K562 (cell line): ENCODE data around the gene RCN2. TPM values are rescaled to one million over a fixed set of nuclear protein-coding genes. Genes with fewer than 3 reads are reported as not detected.

ENCODE experiments used
- ATAC-seq: fragments of 200-7000 bp; cut with Tn5 transposase; 3 replicates; pipeline ENCODE4 v1.9.1; 2020; ENCODE audit warnings: moderate library complexity
- BruUV-seq: library from RNA; stranded (reverse); fragments of 400-500 nt; replicated peaks from 2 replicates; lab custom pipeline; 2021; lab: Mats Ljungman, UMichigan
- CTCF ChIA-PET: fragments of 300-600 bp; formaldehyde crosslinking; extraction: SDS; loops from one replicate; lab custom pipeline; 2021; ENCODE audit warnings: low intra/inter-chr PET ratio; lab: Yijun Ruan, JAX
- POLR2A ChIA-PET: fragments of 300-600, 350-650 bp; sonication (Branson Sonifier 250); formaldehyde crosslinking; extraction: SDS; loops from one replicate; lab custom pipeline; 2021; ENCODE audit warnings: antibody characterized with exemption, inconsistent platforms; lab: Yijun Ruan, JAX
- DNase-seq, 4 experiments: peaks; one replicate each; pipeline versions ENCODE4 v3.0.0 to v3.0.0-alpha.2; 2011 to 2018; ENCODE audit warnings: low spot score in 3 of 4, mixed read lengths in 3 of 4; ENCODE audit errors: extremely low read depth in 1 of 4
- FAIRE-seq: peaks from 2 replicates; lab custom pipeline; 2011; peaks lifted over from hg19 to GRCh38; lab: Jason Lieb, UNC
- H2AFZ ChIP-seq: 2 replicates; pipeline ENCODE4 v1.6.0; 2011; ENCODE audit warnings: low read depth, low read length, control low read depth, inconsistent platforms
- H3K27ac ChIP-seq: fragments of 200-600 bp; 3 replicates; pipeline ENCODE4 v1.8.0; 2011; ENCODE audit warnings: low read depth, mild to moderate bottlenecking, control low read depth, inconsistent platforms, low read length, moderate library complexity, mixed read lengths; ENCODE audit errors: extremely low read depth
- H3K27me3 ChIP-seq, 2 experiments: fragments of 300-600 bp in 1 of 2; 2 replicates in 1 of 2; 3 replicates in 1 of 2; pipeline versions ENCODE4 v1.6.0 to v1.8.0; 2011; ENCODE audit warnings: inconsistent platforms in 2 of 2, low read length in 2 of 2, mild to moderate bottlenecking in 1 of 2, mixed read lengths in 1 of 2, moderate library complexity in 1 of 2; ENCODE audit not compliant: control insufficient read depth in 2 of 2, insufficient read depth in 2 of 2
- H3K36me3 ChIP-seq: fragments of 300-600 bp; 3 replicates; pipeline ENCODE4 v1.8.0; 2011; ENCODE audit warnings: mild to moderate bottlenecking, low read length, inconsistent platforms; ENCODE audit not compliant: control insufficient read depth, insufficient read depth
- H3K4me1 ChIP-seq, 2 experiments: fragments of 200-600 bp in 1 of 2; replicated peaks in 1 of 2; 2 replicates in 1 of 2; 3 replicates in 1 of 2; pipeline versions ENCODE4 v1.5.1 to v1.8.0; 2011; ENCODE audit warnings: inconsistent platforms in 2 of 2, low read length in 2 of 2, mild to moderate bottlenecking in 1 of 2, mixed read lengths in 1 of 2, moderate library complexity in 1 of 2; ENCODE audit not compliant: control insufficient read depth in 2 of 2, insufficient read depth in 2 of 2
- H3K4me2 ChIP-seq: 2 replicates; pipeline ENCODE4 v1.6.1; 2011; ENCODE audit warnings: low read length, control low read depth, inconsistent platforms, mixed read lengths; ENCODE audit not compliant: insufficient read depth
- H3K4me3 ChIP-seq: fragments of 200-600 bp; sonication (generic), shearing (Covaris generic); 2 replicates; pipeline ENCODE4 v1.5.1; 2016; ENCODE audit warnings: control low read depth, inconsistent platforms
- H3K79me2 ChIP-seq: fragments of 200-600 bp; 3 replicates; pipeline ENCODE4 v1.8.0; 2011; ENCODE audit warnings: low read length, inconsistent platforms; ENCODE audit not compliant: control insufficient read depth, insufficient read depth
- H3K9ac ChIP-seq, 2 experiments: 2 replicates each; pipeline versions ENCODE4 v1.6.0 to v1.6.1; 2011; ENCODE audit warnings: low read depth in 2 of 2, low read length in 2 of 2, control low read depth in 1 of 2, inconsistent platforms in 1 of 2, mild to moderate bottlenecking in 1 of 2, mixed read lengths in 1 of 2; ENCODE audit not compliant: insufficient read depth in 1 of 2
- H3K9me1 ChIP-seq: one replicate; pipeline ENCODE4 v1.6.0; 2011; ENCODE audit warnings: inconsistent platforms, mild to moderate bottlenecking, low read length, moderate library complexity; ENCODE audit not compliant: control insufficient read depth, insufficient read depth
- H3K9me3 ChIP-seq: replicated peaks from 2 replicates; pipeline ENCODE4 v1.5.1; 2011; ENCODE audit warnings: low read depth, low read length, inconsistent platforms; ENCODE audit not compliant: control insufficient read depth, insufficient read depth
- H4K20me1 ChIP-seq: replicated peaks from 2 replicates; pipeline ENCODE4 v1.6.1; 2011; ENCODE audit warnings: low read length, inconsistent platforms, mixed read lengths; ENCODE audit not compliant: control insufficient read depth, insufficient read depth
- CC2D1A ChIP-seq: fragments of 450-650 bp; IDR thresholded peaks from 2 replicates; pipeline ENCODE4 v1.6.1; 2017; ENCODE audit warnings: mild to moderate bottlenecking
- ESRRB ChIP-seq: fragments of 250-450 bp; sonication (Bioruptor Pico); IDR thresholded peaks from 2 replicates; pipeline ENCODE4 v1.5.0; 2020; ENCODE audit warnings: mild to moderate bottlenecking, moderate library complexity, borderline replicate concordance
- NR2C1 ChIP-seq, 2 experiments: fragments of 450-650 bp; IDR thresholded peaks; 2 replicates each; pipeline ENCODE4 v1.6.1; 2017; ENCODE audit warnings: mild to moderate bottlenecking in 2 of 2, antibody characterized with exemption in 1 of 2, inconsistent platforms in 1 of 2, missing compliant biosample characterization in 1 of 2, missing genetic modification characterization in 1 of 2
- POU5F1 ChIP-seq: fragments of 150-350 bp; IDR thresholded peaks from 2 replicates; pipeline ENCODE4 v1.6.1; 2014; ENCODE audit warnings: borderline replicate concordance, low read length, low read depth, mild to moderate bottlenecking; ENCODE audit not compliant: partially characterized antibody
- SMARCC2 ChIP-seq: fragments of 450-650 bp; IDR thresholded peaks from 2 replicates; pipeline ENCODE4 v1.6.1; 2017; ENCODE audit warnings: antibody characterized with exemption, moderate library complexity, mild to moderate bottlenecking, low read depth
- SP2 ChIP-seq: IDR thresholded peaks from 2 replicates; pipeline ENCODE4 v1.6.1; 2011; ENCODE audit warnings: mild to moderate bottlenecking, low read depth, low read length, moderate library complexity; ENCODE audit not compliant: poor library complexity, severe bottlenecking; ENCODE audit errors: extremely low read depth
- ZNF274 ChIP-seq: IDR thresholded peaks from 2 replicates; pipeline ENCODE4 v1.6.1; 2011; ENCODE audit warnings: low read depth, mild to moderate bottlenecking, low read length, moderate library complexity, borderline replicate concordance
- ZNF3 ChIP-seq: fragments of 250-450 bp; sonication (Bioruptor Pico); IDR thresholded peaks from 2 replicates; pipeline ENCODE4 v1.5.0; 2021; ENCODE audit warnings: mild to moderate bottlenecking, moderate library complexity
- ZNF444 ChIP-seq: fragments of 250-450 bp; sonication (Bioruptor Pico); IDR thresholded peaks from 2 replicates; pipeline ENCODE4 v1.4.0; 2020; ENCODE audit warnings: mild to moderate bottlenecking, moderate library complexity
- ZNF609 ChIP-seq: sonication (generic); formaldehyde crosslinking; IDR thresholded peaks from 2 replicates; pipeline ENCODE4 v1.8.1; 2023; ENCODE audit warnings: missing genetic modification reagents, mild to moderate bottlenecking, borderline replicate concordance
- WGBS: fragments of 100-300 bp; shearing (Covaris generic); methylation state at CpG from one replicate; pipeline ENCODE4 v1.1.6; 2016; ENCODE audit warnings: low coverage, mixed read lengths; ENCODE audit not compliant: insufficient coverage; ENCODE audit errors: missing lambda C conversion rate; 5-methylcytosine and 5-hydroxymethylcytosine counted together
- in situ Hi-C: fragments of 300-500 bp; cut with MboI; formaldehyde crosslinking; loops from 4 replicates; pipeline ENCODE4 v1.15.0; 2018; ENCODE audit warnings: inconsistent platforms, mixed read lengths
- intact Hi-C: fragments of 100-400 bp; cut with micrococcal nuclease; formaldehyde crosslinking; loops from 2 replicates; pipeline ENCODE4 v1.14.2; 2022
- polyA plus RNA-seq, 8 experiments: library from polyadenylated mRNA; depleted of rRNA in 4 of 8; stranded (reverse) in 5 of 8; unstranded in 3 of 8; fragments of >200 nt; fragmentation: Nextera tagmentation in 2 of 8; fragmentation: Illumina TruSeq in 1 of 8; extraction: Ambion mirVana in 2 of 8; extraction: Trizol in 1 of 8; gene quantifications; 2 replicates each; pipeline versions ENCODE4 v1.2.1 to v1.2.3, GENCODE V29; 2011 to 2014; ENCODE audit warnings: inconsistent platforms in 1 of 8, missing spikeins in 1 of 8
- total RNA-seq, 7 experiments: library from RNA; depleted of rRNA in 6 of 7; stranded (reverse); fragments of >200 nt in 6 of 7; fragmentation: Illumina TruSeq in 2 of 7; extraction: Trizol in 2 of 7; gene quantifications; 2 replicates each; pipeline versions ENCODE4 v1.2.1 to v1.2.3, GENCODE V29; 2011 to 2021; ENCODE audit warnings: low replicate concordance in 1 of 7
- TF ChIP-seq, protein P1 (sequence below): fragments of 450-650 bp; IDR thresholded peaks from 2 replicates; pipeline ENCODE4 v1.7.1; 2018; ENCODE audit warnings: mild to moderate bottlenecking, low read depth; ENCODE audit not compliant: partially characterized antibody

Gene RCN2
- total and polyA plus RNA-seq, 9 of the 15 experiments (the other 6 are each of a cell fraction or from before 2014, with no cell fraction given) = 20.9 to 63.6 (median 52.8) TPM

DNA sequence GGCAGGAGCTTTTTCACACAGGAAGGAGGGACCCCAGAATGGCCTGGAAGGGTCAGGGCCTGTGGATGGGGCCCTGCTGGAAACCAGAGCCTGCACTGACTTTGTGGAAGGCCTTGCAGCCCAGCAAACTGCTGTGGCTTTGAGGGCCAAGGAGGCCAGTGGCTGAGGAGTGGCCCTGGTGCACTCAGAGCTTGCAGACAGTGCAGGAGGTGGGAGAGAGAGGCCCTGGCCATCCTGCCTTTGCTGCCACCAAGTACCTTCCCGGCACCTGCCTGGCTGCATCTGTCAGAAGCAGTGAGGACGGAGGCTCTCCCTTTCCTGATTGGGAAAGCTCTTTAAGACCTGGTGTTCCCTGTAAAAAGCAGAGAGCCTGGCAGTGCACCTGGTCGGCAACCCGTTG lies 69.8 kb downstream of the RCN2 start (continued):
- no peak for TF ChIP-seq NR2C1 (IDR thresholded peaks at IDR 0.05)
- TF ChIP-seq NR2C1 (tag; IDR thresholded peaks at IDR 0.05) = no peak
- no peak for TF ChIP-seq ZNF609 (CRISPR knock-in tag)
- TF ChIP-seq ESRRB (CRISPR knock-in tag) = no peak

- Histone ChIP-seq H3K4me2 (no peak overlapping the region), H4K20me1 (no peaks in the 10 kb centered on the region), H3K4me3 (no peak overlapping the region), H3K27ac (no peak overlapping the region), H3K9me3 (no peaks in the 10 kb centered on the region), H3K4me1 (no peaks in the 10 kb centered on the region), H2AFZ (no peak overlapping the region), H3K9ac (no peak overlapping the region), H3K27me3 (peaks cover 27 to 70% of the 10 kb centered on the region in 2 experiments), H3K9me1 (peaks cover 3% of the 10 kb centered on the region), H3K36me3 (no peaks in the 10 kb centered on the region), H3K79me2 (no peaks in the 10 kb centered on the region)
- FAIRE-seq = no peak
- no peak for ATAC-seq
- ChIA-PET POLR2A (no interaction called here), CTCF (no interaction called here)
- in situ Hi-C loops (no loop called here), intact Hi-C loops (no loop called here)
- BruUV-seq = no TSS peak
- WGBS = 0% methylated on average over 4 of the region's 4 CpGs
- DNase-seq = no peak
- TF ChIP-seq SMARCC2 (no peak), CC2D1A (no peak), POU5F1 (no peak), SP2 (no peak), ZNF3 (no peak), ZNF444 (no peak), ZNF274 (no peak)
- TF ChIP-seq, protein P1, sequence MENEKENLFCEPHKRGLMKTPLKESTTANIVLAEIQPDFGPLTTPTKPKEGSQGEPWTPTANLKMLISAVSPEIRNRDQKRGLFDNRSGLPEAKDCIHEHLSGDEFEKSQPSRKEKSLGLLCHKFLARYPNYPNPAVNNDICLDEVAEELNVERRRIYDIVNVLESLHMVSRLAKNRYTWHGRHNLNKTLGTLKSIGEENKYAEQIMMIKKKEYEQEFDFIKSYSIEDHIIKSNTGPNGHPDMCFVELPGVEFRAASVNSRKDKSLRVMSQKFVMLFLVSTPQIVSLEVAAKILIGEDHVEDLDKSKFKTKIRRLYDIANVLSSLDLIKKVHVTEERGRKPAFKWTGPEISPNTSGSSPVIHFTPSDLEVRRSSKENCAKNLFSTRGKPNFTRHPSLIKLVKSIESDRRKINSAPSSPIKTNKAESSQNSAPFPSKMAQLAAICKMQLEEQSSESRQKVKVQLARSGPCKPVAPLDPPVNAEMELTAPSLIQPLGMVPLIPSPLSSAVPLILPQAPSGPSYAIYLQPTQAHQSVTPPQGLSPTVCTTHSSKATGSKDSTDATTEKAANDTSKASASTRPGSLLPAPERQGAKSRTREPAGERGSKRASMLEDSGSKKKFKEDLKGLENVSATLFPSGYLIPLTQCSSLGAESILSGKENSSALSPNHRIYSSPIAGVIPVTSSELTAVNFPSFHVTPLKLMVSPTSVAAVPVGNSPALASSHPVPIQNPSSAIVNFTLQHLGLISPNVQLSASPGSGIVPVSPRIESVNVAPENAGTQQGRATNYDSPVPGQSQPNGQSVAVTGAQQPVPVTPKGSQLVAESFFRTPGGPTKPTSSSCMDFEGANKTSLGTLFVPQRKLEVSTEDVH = no peak
These were observed 70.4 kb downstream of the RCN2 start for GRCh38 chr15:77001966-77002365.
